HL-60 (cell line): ENCODE data around the gene CD80.

Experiments used
- DNase-seq, 2 experiments: peaks; one replicate each; pipeline ENCODE4 v3.0.0-alpha.2; 2010 to 2020; ENCODE audit warnings: low read depth in 1 of 2, low spot score in 1 of 2
- H3K27ac ChIP-seq: fragments of 250-450 bp; sonication (Bioruptor Pico); replicated peaks from 2 replicates; pipeline ENCODE4 v1.5.1; 2020; ENCODE audit warnings: mild to moderate bottlenecking, moderate library complexity
- H3K27me3 ChIP-seq: fragments of 250-450 bp; sonication (Bioruptor Pico); 2 replicates; pipeline ENCODE4 v1.5.1; 2021; ENCODE audit warnings: mild to moderate bottlenecking, moderate library complexity; ENCODE audit not compliant: insufficient read depth, poor library complexity, severe bottlenecking
- H3K4me3 ChIP-seq: replicated peaks from 2 replicates; pipeline ENCODE4 v1.5.1; 2011; ENCODE audit warnings: mild to moderate bottlenecking, control low read depth, low read length; ENCODE audit not compliant: insufficient read depth
- GABPA ChIP-seq: IDR thresholded peaks from 2 replicates; pipeline ENCODE4 v1.6.1; 2012; ENCODE audit warnings: low read depth
- POLR2AphosphoS5 ChIP-seq: IDR thresholded peaks from 2 replicates; pipeline ENCODE4 v1.6.1; 2012; ENCODE audit warnings: low read depth
- SPI1 ChIP-seq: IDR thresholded peaks from 2 replicates; pipeline ENCODE4 v1.6.1; 2012; ENCODE audit warnings: low read depth, mild to moderate bottlenecking, borderline replicate concordance
- TF ChIP-seq, protein P1 (sequence below): IDR thresholded peaks from 2 replicates; pipeline ENCODE4 v1.6.1; 2012; ENCODE audit warnings: low read depth; ENCODE audit not compliant: insufficient replicate concordance
- TF ChIP-seq, protein P2 (sequence below): IDR thresholded peaks from one replicate; pipeline ENCODE4 v1.5.1; 2011; ENCODE audit warnings: low read length, control low read depth, inconsistent platforms; ENCODE audit not compliant: insufficient read depth

Gene CD80

DNA sequence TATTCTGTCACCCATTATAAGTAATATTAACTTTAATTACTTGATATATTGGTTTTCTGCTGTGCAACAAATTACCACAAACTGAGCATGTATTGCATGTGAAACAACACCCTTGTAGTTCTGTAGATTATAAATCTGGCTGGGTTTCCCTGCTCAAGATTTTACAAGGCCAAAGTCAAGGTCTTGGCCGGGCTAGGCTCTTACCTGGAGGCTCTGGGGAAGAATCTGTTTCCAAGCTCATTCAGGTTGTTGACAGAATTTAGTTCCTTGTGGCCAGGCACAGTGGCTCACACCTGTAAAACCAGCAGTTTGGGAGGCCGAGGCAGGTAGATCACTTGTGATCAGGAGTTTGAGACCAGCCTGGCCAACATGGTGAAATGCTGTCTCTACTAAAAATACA lies 44.8 kb downstream of the CD80 start:
- Histone ChIP-seq H3K27me3 (no peaks in the 10 kb centered on the region), H3K27ac (no peak overlapping the region), H3K4me3 (no peak overlapping the region)
- no peak for DNase-seq
- TF ChIP-seq, protein P1, sequence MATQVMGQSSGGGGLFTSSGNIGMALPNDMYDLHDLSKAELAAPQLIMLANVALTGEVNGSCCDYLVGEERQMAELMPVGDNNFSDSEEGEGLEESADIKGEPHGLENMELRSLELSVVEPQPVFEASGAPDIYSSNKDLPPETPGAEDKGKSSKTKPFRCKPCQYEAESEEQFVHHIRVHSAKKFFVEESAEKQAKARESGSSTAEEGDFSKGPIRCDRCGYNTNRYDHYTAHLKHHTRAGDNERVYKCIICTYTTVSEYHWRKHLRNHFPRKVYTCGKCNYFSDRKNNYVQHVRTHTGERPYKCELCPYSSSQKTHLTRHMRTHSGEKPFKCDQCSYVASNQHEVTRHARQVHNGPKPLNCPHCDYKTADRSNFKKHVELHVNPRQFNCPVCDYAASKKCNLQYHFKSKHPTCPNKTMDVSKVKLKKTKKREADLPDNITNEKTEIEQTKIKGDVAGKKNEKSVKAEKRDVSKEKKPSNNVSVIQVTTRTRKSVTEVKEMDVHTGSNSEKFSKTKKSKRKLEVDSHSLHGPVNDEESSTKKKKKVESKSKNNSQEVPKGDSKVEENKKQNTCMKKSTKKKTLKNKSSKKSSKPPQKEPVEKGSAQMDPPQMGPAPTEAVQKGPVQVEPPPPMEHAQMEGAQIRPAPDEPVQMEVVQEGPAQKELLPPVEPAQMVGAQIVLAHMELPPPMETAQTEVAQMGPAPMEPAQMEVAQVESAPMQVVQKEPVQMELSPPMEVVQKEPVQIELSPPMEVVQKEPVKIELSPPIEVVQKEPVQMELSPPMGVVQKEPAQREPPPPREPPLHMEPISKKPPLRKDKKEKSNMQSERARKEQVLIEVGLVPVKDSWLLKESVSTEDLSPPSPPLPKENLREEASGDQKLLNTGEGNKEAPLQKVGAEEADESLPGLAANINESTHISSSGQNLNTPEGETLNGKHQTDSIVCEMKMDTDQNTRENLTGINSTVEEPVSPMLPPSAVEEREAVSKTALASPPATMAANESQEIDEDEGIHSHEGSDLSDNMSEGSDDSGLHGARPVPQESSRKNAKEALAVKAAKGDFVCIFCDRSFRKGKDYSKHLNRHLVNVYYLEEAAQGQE: no peak
- no peak for TF ChIP-seq POLR2AphosphoS5
- TF ChIP-seq, protein P2, sequence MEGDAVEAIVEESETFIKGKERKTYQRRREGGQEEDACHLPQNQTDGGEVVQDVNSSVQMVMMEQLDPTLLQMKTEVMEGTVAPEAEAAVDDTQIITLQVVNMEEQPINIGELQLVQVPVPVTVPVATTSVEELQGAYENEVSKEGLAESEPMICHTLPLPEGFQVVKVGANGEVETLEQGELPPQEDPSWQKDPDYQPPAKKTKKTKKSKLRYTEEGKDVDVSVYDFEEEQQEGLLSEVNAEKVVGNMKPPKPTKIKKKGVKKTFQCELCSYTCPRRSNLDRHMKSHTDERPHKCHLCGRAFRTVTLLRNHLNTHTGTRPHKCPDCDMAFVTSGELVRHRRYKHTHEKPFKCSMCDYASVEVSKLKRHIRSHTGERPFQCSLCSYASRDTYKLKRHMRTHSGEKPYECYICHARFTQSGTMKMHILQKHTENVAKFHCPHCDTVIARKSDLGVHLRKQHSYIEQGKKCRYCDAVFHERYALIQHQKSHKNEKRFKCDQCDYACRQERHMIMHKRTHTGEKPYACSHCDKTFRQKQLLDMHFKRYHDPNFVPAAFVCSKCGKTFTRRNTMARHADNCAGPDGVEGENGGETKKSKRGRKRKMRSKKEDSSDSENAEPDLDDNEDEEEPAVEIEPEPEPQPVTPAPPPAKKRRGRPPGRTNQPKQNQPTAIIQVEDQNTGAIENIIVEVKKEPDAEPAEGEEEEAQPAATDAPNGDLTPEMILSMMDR: no peak
- TF ChIP-seq SPI1: no peak
- TF ChIP-seq GABPA: no peak

DNA sequence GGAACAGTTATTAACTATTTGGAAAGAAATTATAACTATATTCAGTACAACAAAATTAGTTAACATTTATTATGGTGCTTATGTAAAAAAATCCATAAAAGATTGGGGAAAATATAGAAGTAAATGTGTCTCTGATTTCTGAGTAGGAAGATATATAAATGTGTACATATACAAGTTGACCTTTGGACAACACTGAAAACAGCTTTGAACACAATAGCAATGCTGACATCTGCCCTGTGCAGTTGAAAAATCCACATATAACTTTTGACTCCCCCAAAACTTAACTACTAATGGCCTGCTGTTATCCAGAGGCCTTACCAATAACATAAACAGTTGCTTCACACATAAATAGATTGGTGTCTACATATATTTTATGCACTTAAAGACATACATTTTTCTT lies 48.7 kb downstream of the CD80 start:
- TF ChIP-seq, protein P1: no peak
- TF ChIP-seq, protein P2: no peak
- TF ChIP-seq POLR2AphosphoS5: no peak
- TF ChIP-seq GABPA: no peak
- no peak for TF ChIP-seq SPI1
- H3K4me3 ChIP-seq: no peak overlapping the region

DNA sequence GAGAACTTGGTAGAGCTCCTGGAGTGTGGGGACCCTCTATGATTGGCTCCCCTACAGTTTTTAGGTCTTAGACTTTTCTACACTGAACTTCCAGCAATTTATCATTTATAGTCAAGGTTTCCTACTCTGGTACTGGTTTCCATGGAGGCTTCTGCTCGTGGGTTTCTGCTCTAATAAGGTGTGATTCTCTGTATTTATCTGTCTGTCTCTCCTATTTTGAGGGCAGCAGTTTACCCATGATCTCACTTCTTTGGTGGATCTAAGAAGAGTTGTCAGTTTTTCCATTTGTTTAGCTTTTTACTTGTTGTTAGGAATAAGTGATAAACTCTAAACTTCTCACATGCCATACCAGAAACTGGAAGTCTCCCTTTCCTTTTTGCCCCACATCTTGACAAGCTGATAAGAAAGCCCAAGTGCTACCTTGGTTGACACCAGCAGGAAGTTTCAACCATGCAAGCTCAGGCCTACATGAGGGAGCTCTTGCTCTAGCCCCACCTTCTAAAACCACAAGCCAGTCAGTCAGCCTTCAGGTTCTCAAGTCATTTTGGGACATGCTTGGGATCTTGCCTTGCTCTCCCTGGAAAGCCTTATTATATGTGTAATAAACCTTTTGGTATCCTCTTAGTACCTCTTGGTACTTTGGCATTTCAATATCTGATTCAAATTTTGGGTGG lies 51.1 kb downstream of the CD80 start:
- TF ChIP-seq POLR2AphosphoS5 (no peak), SPI1 (no peak), GABPA (no peak)
- TF ChIP-seq, protein P1: no peak
- TF ChIP-seq, protein P2: no peak
- H3K27ac ChIP-seq: 0 out of 2 replicates have a peak overlapping the region, but pooled peaks have one; percentile 23
- no peaks in the 10 kb centered on the region for H3K27me3 ChIP-seq
- no peak overlapping the region for H3K4me3 ChIP-seq
- DNase-seq: peak in 1 of 2 experiments; percentile 35

More for the DNA sequence above, 48.7 kb downstream of the CD80 start:
- H3K27me3 ChIP-seq: no peaks in the 10 kb centered on the region
- H3K27ac ChIP-seq: no peak overlapping the region
- DNase-seq: no peak
